Activated CD8-positive, alpha-beta memory T cell treated with anti-CD3 and anti-CD28 coated beads for 1 hour (primary cell): ENCODE results near the gene LIMS1.

ENCODE experiments used
- DNase-seq, 2 donors: peaks; one replicate each; pipeline ENCODE4 v3.0.0-alpha.2; 2020; ENCODE audit warnings: low read depth in 1 of 2; ENCODE audit errors: extremely low read depth in 1 of 2

LIMS1 gene

DNA sequence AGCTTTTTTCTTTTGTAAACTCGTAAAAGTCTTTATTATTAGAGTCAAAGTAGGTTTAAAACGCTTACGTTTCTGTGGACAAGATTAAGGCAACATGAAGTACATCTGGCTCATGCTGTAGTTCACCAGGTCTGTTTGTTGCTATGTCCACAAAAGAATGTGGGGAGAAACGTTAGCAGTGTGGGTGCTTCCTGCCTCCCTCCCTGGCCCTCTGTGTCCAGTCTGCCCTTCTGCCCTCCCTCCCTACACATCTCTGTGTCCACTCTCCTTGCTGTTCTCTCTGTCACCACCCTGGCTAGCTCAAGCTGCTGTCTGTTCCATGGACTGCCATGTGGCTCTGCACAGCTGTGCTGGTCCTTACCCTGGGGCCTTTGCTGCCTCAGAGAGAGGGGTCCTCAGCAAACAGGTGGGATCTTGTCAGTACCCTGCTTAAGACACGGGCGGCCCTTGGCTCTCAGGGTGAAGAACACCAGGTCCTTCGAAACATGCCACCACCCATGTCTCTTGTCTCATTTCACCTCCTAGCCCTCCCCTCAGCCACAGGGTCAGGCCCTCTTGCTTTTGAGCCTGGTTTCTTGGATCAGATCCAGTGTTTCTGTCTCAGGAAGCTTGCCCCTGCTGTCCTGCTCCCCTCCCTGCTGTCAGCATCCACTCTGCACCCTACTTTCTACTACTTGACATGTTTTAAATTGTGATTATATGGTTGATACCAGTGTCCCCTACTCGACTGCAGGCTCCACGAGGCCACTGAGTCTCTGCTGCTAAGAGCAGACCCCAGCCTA, 79.2 kb downstream of the LIMS1 start:
- no peak for DNase-seq

DNA sequence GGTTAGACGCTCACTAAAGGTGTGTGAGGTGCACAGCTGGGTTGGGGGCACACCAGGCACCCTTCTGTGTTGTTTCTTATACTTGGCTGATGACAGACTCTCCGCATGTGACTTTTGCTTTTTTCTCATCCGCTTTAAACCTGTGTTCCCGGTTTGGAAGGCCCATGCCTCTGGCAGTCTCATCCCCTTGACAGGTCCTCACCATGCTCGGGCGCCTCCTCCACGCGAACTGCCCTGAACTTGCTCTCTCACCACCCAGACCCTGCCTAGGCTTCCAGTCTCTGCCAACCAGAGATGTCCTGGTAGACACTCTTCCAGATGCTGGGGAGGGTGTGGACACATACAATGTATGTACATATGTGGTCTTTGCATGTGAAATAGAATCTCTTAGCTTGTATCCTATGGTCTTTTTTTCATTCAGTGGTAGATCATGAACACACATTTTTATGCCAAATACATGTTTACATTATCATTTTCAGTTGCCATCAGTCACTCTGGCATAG, 79.8 kb downstream of the LIMS1 start:
- DNase-seq = no peak

DNA sequence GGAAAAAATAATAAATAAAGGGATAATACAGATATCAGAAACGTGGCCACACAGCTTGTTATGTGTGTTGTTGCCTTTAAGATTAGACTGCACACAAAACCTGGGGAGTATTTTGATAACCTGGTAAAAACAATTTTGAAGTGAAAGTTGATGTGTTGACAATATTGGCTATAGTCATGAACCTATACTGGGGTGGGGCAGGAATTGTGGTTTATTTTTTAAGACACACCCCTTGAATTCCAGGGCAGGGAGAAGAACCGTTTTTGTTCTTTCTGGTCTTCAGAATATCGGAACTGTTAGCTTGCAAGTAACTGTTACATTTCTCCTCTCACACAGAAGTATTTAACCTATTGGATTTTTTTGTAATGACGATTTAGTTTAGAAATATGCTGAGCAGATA, 80.4 kb downstream of the LIMS1 start:
- no peak for DNase-seq

DNA sequence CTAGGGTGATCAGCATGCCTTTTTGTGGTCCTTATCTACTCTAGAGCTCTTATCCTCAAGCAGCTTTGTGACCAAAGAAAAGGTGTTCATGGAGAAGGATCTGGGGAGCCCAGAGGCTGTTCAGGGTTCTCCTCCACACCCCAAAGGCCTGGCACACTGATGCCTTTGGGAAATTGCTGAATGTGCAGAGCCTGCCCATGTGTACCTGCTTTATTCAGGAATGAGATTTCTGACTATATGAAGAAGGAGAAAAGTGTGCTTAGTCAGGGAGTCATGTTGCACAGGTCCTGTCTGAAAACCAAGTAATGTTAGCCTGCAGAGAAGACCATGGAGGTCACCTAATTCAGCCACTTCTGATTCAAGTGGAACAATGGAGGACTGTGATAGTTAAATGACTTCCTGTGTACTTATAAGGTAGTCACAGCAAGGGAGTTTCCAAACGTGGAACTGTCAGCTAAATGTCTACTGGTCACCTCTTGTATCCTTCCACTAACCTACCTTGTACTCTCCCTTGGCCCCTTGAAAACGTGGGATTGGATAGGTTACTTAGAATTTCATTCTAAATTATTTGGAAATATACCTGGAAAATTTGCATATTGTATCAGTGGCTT, 81.3 kb downstream of the LIMS1 start:
- DNase-seq = no peak

DNA sequence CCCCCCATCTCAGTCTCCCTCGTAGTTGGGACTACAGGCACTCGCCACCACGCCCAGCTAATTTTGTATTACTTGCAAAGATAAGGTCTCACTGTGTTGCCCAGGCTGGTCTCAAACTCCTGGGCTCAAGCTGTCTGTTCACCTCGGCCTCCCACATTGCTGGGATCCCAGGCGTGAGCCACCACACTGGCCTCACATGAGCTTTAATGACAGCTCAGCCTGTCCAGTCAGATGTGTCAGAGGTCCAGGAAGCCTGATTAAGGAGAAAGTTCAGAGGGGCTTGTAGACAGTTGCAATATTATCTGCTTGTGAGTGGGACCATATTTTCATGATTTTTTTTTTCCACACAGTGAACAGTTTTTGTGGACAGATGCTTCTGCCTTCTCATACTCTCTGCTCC, 82.0 kb downstream of the LIMS1 start:
- DNase-seq = no peak

DNA sequence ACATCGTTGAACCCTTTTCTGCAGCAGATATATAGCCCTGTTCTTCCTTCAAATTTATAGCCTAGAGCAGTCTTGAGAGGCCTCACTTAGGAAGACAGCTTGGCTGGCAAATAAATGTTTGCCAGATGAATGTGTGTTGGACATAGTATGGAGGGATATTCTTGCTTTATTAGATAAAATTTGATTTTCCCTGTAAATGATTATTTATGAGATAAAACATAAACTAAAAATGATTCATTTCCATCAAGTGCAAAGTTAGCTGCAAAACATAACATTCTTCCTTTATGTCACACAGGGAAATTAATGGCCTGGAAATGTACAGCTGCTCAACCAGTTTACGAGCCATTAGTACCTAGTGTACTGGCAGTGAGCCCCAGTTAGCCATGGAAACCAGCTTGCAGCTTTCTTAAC, 82.5 kb downstream of the LIMS1 start:
- no peak for DNase-seq

DNA sequence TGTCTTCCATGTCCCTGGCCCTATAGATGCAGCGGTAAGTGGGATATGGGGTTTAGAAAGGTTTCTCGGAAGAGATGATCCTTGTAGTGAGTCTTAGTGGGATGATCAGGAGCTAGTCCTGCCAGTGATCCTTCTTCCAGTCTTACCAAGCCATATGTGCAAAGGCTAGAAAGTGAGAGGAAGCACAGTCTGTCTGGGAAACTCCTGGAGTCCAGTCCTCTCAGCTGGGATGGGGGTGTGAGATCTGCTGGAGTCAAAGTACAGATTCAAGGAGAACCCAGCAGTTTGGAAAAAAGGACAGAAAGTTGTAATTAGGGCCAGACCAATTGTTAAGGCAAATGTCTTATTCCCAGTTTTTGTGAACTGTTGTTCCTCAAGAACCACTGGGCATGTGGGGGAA, 83.3 kb downstream of the LIMS1 start:
- DNase-seq = no peak

DNA sequence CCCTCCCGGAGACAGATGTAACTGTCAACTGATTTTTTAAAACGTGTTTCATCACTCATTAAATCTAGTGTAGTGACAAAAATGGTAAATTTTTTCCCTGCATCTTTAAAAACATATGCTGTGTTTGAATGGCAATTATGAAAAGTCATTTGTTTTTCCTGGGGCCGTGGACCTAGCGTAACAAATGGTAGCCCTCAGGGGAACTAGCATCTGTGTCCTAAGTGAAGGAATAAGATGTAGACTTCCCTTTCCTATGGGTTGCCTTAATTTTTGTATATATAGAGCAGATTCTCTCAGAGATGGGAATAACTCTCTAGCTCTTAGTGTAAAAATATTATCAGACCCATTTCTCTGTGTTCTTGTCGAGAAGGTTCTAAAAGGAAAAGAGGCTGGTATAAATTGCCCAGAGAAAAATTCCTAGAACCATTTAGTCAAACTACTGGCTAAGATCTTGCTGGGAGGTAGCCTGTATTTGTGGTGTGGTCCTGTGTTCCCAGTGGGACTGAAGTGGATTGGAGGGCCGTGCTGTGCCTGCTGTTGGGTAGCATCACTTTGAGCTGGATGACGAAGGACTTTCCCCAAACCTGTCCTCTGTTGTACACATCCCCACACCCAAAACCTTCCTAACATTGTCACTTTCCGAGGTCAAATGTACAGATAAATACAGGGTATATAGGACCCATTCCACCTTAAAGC, 85.8 kb downstream of the LIMS1 start:
- DNase-seq = no peak

DNA sequence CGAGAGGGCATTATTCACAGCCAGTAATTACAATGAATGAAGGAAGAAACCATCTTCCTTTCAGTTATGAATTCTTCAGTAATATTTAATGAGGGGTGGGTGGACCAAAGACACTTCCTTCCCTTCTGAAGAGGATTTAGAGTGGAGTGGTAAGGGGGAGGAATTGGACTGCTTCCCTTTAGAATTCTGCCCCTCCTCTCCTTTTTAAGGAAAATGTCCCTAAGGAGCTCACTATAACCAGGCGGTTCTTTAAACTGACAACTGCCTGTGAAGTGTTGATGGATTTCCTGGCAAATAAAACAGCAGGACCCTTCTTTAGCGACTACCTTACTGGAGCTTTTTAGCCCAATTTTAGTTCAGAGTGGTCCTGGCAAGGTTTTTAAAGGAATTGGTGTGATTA, 86.4 kb downstream of the LIMS1 start:
- no peak for DNase-seq

DNA sequence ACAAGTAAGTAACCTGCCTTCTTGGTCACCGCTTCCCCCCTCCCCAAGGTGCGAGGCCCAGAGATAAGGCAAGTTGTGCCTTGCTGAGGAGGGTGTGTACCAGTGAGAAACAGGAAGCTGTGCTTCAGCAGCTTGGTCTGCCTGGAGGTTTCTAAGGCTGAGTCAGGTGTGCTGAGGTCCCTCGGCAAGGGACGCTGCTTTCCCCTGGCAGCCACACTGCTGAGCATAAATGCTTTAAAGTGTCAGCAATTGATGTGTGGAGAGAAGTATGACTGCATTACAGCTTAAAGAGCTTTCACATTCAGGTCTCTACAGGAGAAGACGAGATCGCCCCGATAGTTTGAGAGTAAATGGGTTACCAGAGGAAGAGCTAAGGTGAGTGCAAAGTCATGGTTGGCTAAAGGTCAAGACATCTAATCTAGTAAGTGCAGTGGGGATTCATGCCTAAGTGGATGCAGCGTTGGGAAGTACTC, 86.9 kb downstream of the LIMS1 start:
- DNase-seq = peak; percentile 46 to 51

DNA sequence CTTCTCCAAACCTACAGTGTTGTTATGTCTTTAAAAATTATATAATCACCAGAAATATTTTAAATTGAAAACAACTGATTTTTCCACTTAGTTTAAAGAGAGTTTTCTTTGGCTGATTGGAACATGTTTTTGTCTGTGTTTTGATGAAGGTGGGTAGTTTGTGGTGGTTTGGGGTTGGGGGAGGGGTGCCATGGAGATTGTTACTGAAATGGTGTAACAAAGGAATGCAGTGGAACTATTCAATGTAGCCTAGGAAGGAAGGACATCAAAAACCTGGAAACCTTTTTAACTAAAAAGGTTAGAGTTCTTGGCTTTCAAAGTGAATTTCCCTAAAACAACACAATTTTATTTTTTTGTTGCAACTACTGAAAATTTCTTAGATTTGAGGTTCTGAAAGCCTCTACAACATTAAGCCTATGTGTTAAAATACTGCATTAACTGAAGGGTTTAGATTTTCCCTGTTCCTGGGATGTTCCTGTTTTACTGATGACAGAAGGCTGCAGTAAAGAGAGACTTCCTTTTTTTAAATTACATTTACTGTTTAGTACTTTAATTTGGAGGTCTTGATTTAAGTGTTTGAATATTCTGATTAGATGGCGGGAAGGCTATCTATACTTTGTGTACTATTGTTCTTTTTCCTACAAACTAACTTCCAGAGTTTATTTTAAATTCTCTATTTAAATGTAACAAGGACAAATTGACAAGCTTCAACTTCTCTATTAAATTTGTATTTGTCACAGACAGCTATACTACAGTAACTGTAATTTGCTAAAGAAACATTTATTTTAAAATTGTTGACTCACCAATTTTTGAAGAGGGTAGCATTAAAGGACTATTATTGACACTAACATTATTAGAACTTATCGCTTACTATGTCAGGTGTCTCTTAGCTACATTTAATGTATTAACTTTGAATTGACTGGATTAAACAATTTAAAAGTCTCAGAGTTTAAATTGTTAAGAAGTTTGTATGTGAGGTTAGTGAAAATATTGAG, 87.7 kb downstream of the LIMS1 start:
- no peak for DNase-seq

DNA sequence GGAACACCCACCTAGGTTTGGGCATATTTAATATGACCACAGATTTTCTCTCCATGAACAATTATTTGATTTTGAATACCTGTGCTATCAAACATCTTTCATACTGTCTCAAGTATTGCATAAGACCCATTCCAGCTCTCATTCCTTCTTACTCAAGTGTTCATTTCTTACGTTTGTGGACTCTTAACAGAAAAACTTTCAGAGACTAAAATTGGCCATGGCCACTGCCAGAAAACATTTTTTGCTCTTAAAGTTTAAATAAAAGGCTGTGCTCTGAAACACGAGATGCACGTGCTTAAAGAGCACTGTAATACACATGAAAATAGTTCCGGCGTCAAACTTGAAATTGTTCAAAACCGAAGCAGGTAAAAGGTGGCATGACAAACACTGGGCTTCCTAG, 89.3 kb downstream of the LIMS1 start:
- no peak for DNase-seq

DNA sequence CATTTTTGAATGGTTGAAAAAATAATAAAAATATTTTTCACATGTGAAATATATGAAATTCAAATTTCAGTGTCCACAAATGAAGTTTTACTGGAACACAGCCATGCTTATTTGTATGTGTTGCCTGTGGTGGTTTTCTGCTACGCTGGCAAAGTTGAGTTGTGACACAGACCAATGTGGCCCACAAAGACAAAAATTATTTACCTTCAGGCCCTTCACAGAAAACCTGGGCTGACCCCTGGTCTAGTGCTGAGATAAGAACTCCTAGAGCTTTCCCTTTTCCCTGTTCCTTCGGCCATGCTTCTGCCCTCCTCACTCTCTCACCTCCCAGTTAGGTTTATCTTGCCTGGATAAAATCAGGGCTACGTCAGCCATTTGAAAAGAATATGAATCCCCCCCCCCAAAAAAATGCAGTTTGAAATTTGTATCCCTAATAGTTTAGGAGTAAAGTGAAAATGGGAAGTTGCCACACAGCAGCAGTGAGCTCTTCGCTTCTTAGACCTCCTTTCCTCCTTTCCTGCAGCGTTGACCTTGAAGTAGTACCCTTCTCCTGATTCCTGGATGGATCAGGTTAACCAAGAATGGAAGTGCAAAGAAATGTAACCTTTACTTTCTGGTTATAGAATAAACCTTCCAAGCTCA, 91.0 kb downstream of the LIMS1 start:
- DNase-seq = no peak

DNA sequence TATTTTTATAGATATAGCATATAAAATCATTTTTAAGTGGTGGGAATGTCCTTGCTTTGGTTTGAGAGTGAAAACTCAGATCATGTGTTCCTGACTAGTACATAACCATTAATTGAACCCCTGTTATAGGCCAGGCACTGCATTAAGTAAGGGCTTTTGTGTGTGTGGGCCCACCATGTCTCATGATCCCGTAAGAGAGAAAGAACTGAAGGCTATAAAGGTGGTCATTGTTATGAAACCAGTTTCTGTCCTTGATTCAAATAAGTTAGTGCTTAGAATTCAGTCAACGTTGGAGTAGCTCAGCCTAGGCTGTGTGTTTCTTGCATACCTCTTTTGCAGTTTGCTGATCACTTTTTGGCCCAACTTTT, 91.5 kb downstream of the LIMS1 start:
- no peak for DNase-seq

DNA sequence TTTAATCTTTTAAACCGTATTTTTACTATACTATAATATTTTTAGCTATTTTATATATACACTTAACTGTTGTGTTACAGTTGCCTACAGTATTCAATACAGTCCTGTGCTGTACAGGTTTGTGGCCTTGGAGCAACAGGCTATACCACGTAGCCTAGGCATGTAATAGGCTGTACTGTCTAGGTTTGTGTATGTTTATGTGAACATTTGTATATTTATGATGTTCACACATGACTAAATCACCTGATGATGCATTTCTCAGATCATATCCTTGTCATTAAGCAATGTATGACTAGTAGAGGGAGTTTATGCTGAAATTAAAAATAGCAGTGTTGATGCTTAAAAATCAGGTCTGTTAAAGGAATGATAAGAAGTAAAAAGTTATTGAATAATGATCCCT, 92.7 kb downstream of the LIMS1 start:
- no peak for DNase-seq

DNA sequence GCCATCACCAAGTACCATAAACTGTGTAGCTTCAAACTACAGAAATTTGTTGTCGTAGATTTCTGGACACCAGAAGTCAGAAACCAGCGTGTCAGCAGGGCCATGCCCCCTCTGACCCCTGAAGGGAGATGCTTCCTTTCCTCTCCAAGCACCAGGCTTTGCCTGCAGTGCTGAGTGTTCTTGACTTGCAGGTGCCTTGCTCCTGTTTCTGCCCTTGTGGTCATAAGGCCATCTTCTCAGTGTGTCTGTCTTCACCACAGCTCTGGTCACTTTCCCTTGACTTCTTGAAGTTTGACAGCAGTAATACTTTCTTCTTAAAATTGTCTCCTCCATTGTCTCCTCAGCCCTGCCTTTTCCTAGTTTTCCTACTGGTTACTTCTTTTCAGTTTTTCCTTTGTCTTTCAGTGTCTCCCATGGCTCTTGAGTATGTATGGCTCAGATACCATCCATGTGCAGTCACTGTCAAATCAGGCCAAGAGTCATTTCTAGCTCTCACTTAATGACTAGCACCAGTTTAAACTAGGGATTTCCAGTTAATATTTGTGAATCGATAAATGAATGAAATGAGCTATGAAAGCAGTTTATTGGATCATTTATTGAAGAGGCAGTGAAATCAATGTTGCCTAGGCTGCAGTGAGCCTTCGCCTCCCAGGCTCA, 93.8 kb downstream of the LIMS1 start:
- DNase-seq = no peak

DNA sequence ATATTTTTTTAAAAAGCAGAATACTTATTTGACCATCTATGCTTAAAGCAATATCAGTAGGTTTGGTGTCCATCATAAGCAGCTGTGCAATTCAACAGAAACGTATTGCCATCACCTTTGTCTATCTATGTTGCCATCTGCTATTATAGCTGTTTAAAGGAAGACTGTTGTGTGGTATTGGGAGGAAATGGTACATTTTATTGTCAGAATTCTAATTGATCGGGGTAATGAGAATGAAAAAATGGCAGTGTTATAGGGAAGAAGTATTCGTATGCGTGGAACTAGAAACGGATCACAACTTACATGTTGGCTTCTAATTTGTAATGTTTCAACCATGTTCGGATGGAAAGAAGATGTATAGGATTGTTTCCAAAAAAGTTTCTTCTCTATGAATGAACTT, 94.7 kb downstream of the LIMS1 start:
- no peak for DNase-seq

DNA sequence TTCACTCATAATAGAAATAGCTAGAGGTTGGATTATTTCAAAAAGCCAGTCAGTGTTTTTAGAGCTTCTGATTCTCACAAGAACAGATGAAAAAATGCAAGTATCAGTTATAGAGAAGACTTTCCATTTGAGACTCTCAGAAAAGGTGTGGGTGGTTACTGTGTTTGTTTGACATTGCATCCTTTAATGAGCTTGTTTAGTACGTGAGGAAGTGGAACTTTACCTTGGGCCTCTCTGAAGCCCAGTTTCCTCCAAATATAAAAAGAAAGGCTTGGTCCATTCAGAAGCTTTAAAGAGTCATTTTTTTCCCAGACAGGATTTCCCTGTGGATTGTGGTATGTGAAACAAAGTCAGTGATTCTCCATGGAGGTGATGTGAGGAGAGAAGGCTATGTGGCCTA, 95.1 kb downstream of the LIMS1 start:
- no peak for DNase-seq

DNA sequence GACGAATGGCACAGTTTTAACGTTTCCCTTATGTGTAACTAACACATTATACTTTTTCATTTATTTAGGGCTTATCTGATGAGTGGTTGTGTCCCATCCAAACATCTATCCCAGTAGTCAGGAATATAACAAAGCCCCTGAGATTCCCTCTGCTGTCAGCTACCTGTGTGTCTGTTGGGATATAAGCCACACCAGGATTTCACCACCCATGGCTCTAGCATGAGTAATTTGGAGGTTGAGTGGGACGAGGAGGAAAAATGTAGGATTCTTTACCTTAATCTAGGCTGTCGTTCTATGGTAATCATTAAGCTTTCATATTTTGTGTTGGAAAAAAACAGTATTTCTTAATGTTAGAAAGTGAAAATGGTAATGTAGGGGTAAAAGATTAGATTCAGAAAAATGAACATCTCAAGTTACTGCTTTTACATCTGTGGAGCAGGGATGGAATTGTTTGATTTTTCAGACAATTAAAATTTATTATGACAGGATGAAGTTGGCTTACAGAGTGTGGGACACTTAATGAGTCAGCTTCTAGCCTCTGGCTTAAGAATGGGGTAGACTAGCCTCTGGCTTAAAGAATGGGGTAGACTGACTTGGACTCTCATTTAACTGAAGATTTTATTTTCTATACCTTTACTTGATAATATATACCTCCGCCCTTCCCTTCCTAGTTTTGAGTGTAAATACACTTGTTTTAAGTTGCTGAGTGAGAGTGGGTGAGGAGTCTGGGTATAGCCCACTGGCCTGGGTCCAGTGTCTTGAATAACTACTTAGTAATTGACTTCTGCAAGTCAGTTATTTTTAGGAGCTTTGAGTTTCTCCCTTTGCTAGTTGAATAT, 96.5 kb downstream of the LIMS1 start:
- DNase-seq = no peak
